Ramos (cell line): ENCODE measurements around the gene MAG.
"Not testable (repeated sequence)": the region's sequence is repeated elsewhere in the genome, so short reads cannot be mapped to it uniquely, and the experiment has no call there.

Experiments
- in situ Hi-C: fragments of 300-500 bp; cut with MboI; formaldehyde crosslinking; loops from one replicate; pipeline ENCODE4 v1.14.3; 2022; ENCODE audit warnings: low sequenced_read_pairs; ENCODE audit not compliant: unreplicated experiment

MAG gene

GRCh38 chr19:35279985-35280821 is 11.8 kb upstream of the MAG start:
- in situ Hi-C loops, result no loop called here

GRCh38 chr19:35281303-35281702 is 10.7 kb upstream of the MAG start:
- in situ Hi-C loops, result no loop called here

GRCh38 chr19:35284153-35285094 is 7.5 kb upstream of the MAG start:
- in situ Hi-C loops, result no loop called here

DNA sequence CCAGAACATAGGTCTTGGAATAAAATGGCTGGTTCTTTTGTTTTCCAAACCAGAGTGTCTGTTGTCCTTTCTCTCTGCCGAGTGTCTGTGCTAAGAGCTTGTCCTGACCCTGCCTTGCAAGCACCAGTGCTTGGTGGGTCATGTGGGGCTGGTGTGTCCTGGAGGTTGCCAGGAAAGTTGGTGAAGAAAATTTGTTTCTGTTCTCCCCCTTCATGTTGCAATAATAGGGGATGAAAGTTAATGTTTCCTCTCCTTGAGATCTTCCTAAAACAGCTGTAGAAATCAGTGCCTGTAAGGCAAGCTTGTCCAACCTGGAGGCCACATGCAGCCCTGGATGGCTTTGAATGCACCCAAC is 6.9 kb upstream of the MAG start:
- in situ Hi-C loops, result no loop called here

GRCh38 chr19:35285465-35285864 is 6.5 kb upstream of the MAG start:
- in situ Hi-C loops, result not testable (repeated sequence)

DNA sequence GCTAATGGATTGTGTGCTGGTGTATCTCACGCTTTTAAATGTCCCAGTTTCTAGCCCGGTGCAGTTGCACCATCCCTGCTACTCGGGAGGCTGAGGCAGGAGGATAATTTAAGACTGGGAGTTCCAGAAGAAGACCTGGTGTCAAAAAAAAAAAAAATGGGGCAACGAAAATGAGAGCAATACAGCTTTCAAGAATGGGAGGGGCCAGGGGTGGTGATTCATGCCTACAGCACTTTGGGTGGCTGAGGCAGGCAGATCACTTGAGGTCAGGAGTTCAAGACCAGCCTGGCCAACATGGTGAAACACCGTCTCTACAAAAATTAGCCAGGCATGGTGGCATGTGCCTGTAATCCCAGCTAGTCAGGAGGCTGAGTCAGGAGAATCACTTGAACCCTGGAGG is 5.9 kb upstream of the MAG start:
- in situ Hi-C loops, result not testable (repeated sequence)

GRCh38 chr19:35287713-35288112 is 4.2 kb upstream of the MAG start:
- in situ Hi-C loops, result no loop called here

- in situ Hi-C loops, result no loop called here
These were observed 3.6 kb upstream of the MAG start for GRCh38 chr19:35288331-35288730.

- in situ Hi-C loops, result no loop called here
These were observed 3.1 kb upstream of the MAG start for GRCh38 chr19:35288906-35289305.

DNA sequence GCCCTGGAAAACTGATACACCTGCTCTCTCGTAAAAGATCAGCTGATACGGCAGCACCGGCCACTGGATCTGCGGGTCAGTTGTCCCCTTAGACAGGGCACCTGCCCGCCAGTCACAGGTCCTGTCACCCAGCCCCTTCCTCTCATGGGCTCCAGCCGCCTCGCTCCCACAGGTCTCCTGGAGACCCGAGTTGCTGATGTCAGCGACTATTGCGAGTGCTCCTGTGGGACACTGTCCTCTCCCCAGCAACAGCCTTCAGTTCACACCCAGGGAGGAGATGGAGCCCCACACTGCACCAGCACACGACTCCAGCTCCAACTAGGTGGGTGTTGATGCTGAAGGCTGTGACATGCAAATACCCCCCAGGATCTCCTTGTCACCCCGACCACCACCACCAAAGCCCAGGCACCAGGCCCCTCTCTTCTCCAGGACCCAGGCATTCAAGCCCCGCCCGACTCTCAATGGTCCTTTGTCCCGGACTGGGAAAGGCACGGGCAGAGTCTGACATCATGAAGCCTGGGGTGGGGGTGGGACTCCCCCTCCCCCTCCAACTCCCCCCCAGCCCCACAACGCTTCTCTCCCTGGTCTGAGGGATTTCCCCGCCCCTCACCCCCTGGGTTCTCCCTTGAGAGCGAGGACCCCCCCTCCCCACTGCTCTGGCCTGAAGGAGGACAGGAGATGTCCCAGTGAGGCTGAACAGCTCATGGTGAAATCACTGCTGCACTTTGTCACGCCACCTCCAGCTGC is 1.4 kb upstream of the MAG start:
- in situ Hi-C loops, result no loop called here

- in situ Hi-C loops, result no loop called here
These were observed 702 bp upstream of the MAG start for GRCh38 chr19:35291259-35291658.

- in situ Hi-C loops, result no loop called here
These were observed 731 bp downstream of the MAG start for GRCh38 chr19:35292421-35293362.

GRCh38 chr19:35293363-35293739 is 1.4 kb downstream of the MAG start:
- in situ Hi-C loops, result no loop called here

DNA sequence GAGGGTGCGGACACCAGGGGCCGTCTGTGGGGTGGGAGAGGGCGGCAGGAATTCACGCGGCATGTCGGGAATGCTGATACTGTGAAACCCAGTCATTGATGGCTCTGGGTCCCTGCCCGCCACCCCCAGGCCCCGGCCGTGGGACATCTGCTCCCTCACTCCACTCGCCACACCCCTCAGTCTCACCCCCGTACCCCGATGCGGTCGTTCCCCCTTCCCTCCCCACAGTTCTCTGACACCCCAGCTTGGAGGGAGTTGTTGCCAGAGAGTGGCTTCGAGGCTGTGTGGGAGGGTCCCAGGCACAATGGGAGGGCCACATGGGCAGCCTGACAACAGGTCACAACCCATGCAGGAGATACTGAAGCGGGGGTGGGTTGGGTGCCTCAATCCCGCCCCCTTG is 1.8 kb downstream of the MAG start:
- in situ Hi-C loops, result no loop called here

DNA sequence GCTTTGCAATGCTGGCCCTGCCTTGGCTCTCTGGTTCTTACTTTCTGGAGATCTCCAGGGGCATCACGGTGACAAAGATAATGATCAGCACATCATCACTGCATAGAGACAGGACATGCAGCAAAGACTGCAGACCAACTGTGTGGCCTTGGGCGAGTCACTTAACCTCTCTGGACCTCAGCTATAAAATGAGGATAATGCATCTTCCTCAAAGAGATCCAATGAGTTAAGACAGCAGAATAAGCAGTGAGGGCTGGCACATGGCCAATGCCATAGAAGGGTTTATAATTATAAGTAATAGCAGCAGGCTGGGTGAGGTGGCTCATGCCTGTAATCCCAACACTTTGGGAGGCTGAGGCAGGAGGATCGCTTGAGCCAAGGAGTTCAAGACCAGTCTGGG is 2.4 kb downstream of the MAG start:
- in situ Hi-C loops, result no loop called here

GRCh38 chr19:35294859-35295791 is 3.2 kb downstream of the MAG start:
- in situ Hi-C loops, result no loop called here

DNA sequence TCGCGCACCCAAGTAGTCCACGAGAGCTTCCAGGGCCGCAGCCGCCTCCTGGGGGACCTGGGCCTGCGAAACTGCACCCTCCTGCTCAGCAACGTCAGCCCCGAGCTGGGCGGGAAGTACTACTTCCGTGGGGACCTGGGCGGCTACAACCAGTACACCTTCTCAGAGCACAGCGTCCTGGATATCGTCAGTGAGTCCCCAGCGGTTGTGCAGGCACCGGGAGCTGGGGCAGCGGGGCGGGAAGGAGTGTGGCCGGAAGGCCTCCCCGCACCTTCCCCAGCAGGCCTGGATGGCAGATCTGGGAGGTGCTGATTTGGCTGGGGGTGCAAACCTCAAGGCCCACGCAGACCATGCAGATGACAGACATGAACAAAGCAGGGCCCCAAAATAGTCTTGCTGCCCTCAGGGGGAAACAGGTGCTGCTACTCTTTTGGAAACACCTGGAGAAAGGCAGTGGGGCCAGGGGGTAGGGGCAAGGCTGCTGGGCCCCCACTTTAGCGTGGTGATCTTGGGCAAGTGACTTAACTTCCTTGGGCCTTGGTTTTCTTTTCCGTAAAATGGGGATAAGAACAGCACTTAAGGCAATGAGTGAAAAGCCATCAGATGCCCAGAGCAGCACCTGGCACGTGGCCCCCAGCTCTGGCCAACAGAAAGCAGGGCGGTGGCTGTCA is 4.0 kb downstream of the MAG start:
- in situ Hi-C loops, result no loop called here
